Mesodermal cell (in vitro differentiated cells): ENCODE measurements around the gene PRSS57.

Experiments
- H3K27ac ChIP-seq: 2 replicates; pipeline ENCODE4 v1.7.0; 2013; ENCODE audit warnings: mild to moderate bottlenecking, low read depth, low read length, moderate library complexity; ENCODE audit not compliant: severe bottlenecking
- H3K36me3 ChIP-seq: 2 replicates; pipeline ENCODE4 v1.7.1; 2013; ENCODE audit warnings: mild to moderate bottlenecking, low read length, moderate library complexity; ENCODE audit not compliant: control insufficient read depth, insufficient read depth
- H3K4me1 ChIP-seq: one replicate; pipeline ENCODE4 v1.7.1; 2013; ENCODE audit warnings: mild to moderate bottlenecking, low read length; ENCODE audit not compliant: insufficient read depth, control insufficient read depth, poor library complexity, severe bottlenecking
- H3K4me3 ChIP-seq: 2 replicates; pipeline ENCODE4 v1.7.0; 2013; ENCODE audit warnings: low read length, control low read depth, mild to moderate bottlenecking; ENCODE audit not compliant: insufficient read depth, poor library complexity, severe bottlenecking; ENCODE audit errors: extremely low read depth
- H3K9me3 ChIP-seq: 2 replicates; pipeline ENCODE4 v1.7.1; 2013; ENCODE audit warnings: mild to moderate bottlenecking, low read length, moderate library complexity; ENCODE audit not compliant: control insufficient read depth
- WGBS, 2 experiments: methylation state at CpG; one replicate each; pipeline ENCODE4 v1.1.5; 2013; ENCODE audit warnings: missing lambda C conversion rate in 2 of 2; ENCODE audit not compliant: insufficient coverage in 2 of 2; 5-methylcytosine and 5-hydroxymethylcytosine counted together

Gene PRSS57

DNA sequence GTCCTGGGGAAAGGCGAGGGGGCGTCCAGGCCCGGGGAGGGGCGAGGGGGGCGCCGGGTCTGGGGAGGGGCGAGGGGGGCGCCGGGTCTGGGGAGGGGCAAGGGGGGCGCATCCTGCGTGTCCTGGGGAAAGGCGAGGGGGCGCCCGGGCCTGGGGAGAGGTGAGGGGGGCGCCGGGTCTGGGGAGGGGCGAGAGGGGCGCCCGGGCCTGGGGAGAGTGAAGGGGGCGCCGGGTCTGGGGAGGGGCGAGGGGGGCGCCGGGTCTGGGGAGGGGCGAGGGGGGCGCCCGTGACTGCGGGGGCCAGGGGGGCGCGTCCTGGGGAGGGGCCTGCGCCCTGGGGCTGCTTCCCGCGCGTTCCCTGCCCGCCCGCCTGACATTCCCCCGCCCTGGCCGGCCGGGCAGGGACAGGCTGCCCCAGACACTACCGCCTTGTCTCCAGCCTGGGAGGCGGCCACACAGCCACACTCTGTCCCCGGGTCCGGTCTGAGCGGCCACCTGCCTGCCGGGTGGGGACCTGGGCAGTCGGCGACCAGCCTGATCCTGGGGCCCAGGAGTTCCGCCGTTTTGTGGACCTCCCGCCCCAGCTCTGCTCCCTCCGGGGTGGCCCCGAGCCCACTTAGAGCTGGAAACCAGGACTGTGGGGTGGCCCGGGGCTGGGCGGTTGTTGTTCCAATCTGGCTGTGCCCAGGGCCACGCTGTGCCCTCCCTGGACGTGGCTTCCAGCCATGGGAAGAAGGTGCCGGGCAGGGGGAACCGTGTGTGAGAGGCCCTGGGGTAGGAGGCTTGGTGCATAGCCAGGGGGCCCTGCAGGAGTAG, 25.3 kb upstream of the PRSS57 start:
- H3K9me3 ChIP-seq = peaks cover 3% of the 10 kb centered on the region
- 83 to 85% methylated on average over 24 to 30 of the region's 58 CpGs for WGBS, 2 experiments
- no peak overlapping the region for H3K27ac ChIP-seq
- peaks cover 6% of the 10 kb centered on the region for H3K36me3 ChIP-seq
- H3K4me3 ChIP-seq = no peak overlapping the region
- H3K4me1 ChIP-seq = no peaks in the 10 kb centered on the region

DNA sequence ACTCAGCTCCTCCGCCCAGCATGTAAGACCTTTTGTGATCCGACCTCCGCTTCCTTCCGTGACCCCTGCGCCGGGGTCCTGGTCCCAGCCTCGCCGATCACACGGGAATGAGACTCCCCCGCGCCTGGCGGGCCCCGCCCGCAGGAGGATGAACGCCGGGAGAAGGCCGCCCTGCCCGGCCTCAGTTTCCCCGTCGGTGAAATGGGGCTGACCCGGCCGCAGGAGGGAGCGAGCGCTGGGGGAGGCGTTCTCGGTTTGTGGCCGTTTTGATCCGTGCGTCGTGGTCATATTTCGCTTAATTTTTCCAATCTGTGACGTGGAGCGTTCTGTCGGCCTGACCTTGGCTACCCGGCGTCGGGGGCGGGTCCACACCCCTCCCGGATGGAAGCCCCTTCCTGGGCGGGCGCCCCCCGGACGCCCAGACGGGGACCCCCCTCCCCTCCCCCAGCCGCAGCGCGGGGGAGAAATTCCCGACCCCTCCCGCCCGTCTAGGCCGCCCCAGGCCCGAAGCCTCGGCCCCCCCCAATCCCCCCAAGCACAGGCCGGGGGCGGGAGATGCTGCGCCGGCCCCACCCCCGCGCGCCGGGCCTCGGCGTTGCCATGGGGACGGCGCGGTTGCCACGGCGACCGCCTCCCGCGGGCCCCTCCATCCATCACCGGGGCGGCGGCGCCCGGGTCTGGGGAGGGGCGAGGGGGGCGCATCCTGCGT, 24.5 kb upstream of the PRSS57 start:
- H3K27ac ChIP-seq = no peak overlapping the region
- peaks cover 8% of the 10 kb centered on the region for H3K9me3 ChIP-seq
- 94 to 95% methylated on average over 39 to 46 of the region's 79 CpGs for WGBS, 2 experiments
- peaks cover 12% of the 10 kb centered on the region for H3K36me3 ChIP-seq
- no peak overlapping the region for H3K4me3 ChIP-seq
- H3K4me1 ChIP-seq = no peaks in the 10 kb centered on the region

DNA sequence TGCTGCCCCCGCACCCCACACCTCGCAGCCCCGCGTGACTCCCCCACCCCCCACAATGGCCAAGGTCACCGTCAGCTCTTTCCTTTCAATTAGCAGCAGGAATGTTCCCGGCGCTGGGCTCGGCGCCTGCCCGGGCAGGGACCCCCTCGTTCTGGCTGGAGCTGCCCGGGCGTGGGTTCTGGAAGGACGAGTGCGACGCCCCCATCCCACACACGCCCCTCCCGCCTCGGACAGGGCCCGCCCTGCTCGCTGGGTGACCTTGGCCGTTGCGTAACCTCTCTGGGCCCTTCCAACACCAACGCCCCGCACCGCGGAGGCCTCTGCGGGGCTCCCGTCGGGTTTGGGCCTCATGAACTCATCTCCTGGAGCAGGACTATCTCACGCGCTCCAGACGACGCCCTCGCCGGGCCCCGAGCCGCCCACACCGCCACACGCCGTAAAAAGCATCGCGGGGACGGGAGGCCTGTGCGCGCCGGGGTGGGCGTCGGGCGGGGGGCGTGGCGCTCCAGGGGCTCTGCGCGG, 23.8 kb upstream of the PRSS57 start:
- H3K36me3 ChIP-seq = peaks cover 12% of the 10 kb centered on the region
- no peak overlapping the region for H3K4me3 ChIP-seq
- peaks cover 11% of the 10 kb centered on the region for H3K9me3 ChIP-seq
- no peak overlapping the region for H3K27ac ChIP-seq
- no peaks in the 10 kb centered on the region for H3K4me1 ChIP-seq
- 91 to 92% methylated on average over 38 to 50 of the region's 54 CpGs for WGBS, 2 experiments

DNA sequence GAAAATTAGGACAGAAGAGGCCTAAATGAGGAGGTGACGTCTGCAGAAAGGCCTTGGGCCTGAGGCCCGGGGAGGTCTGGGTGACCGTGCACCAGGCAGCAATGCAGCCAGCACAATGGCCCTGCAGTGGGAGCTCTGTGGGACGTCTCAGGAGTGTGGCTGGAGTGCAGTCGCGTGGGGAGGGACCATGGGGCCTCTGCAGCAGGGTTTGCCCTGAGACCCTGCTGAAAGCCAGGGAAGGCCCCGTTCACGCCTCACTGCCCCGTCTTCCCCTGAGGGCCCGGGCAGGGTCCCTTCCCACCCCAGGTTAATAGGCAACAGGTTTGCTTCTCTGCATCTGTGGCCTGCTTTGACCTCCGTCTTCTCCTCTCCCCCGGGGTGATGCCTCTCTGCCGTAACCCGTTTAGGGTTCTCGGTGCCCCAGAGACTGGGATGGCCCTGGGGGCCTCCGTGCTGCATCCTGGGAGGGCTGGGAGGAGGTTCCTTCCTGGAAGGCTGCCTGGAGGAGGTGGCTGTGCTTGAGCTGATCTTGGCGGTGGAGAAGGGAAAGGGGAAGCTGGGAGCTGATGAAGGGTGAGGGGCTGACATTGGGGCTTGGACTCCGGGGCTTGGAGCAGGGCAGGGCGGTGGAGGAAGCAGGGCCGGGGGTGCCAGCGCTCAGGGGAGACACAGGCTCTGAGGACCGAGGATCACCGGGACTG, 23.1 kb upstream of the PRSS57 start:
- H3K36me3 ChIP-seq = peaks cover 12% of the 10 kb centered on the region
- 73 to 76% methylated on average over 17 to 21 of the region's 23 CpGs for WGBS, 2 experiments
- peak overlapping the region; percentile 36 for H3K27ac ChIP-seq
- H3K4me1 ChIP-seq = no peaks in the 10 kb centered on the region
- peaks cover 11% of the 10 kb centered on the region for H3K9me3 ChIP-seq
- H3K4me3 ChIP-seq = no peak overlapping the region

DNA sequence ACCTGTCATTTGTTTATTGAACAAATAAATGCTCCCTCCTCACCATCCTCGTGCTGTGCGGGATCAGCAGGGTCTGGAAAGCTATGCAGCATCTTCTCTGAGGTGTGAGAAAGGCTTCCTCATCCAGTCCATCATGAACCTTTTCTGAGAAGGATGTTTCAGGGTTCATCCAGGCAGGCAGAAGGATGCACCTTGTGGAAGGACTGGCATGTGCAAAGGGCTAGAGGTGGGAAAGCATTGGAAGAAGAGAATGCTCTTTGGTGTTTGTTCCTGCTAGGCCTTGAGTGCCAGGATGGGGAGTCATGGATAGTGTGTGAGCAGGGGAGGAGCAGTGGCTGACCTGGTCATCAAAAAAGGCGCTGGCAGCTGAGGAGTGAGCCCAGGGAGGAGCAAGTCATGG, 20.1 kb upstream of the PRSS57 start:
- 100% methylated on average over 1 to 3 of the region's 3 CpGs for WGBS, 2 experiments
- Histone ChIP-seq H3K27ac (no peak overlapping the region), H3K36me3 (peaks cover 16% of the 10 kb centered on the region), H3K9me3 (peaks cover 11% of the 10 kb centered on the region), H3K4me3 (no peak overlapping the region), H3K4me1 (no peaks in the 10 kb centered on the region)

DNA sequence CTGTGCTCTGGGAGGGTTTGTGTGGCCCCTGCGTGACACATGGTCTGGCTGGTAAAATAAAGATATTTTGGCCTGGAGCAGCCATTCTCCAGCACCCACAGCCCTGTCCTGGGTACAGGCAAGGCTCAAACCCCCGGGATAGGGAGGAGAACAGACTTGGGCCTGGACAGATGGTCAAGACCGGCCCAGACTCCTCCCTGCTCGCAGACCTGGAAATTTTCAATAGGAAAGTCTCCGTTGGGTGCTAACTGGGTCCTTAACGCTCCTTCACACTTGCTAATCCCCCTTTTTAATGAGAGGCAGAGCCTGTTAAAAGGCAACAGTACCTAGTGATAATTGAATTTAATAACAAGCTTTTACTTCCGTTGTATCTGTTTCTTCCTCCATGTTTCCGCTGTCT, 16.0 kb upstream of the PRSS57 start:
- WGBS, 2 experiments = 55 to 70% methylated on average over 6 to 8 of the region's 8 CpGs
- H3K4me3 ChIP-seq = no peak overlapping the region
- H3K27ac ChIP-seq = peak overlapping the region; percentile 8
- peaks cover 12% of the 10 kb centered on the region for H3K36me3 ChIP-seq
- H3K4me1 ChIP-seq = peaks cover 6% of the 10 kb centered on the region
- H3K9me3 ChIP-seq = peaks cover 17% of the 10 kb centered on the region

DNA sequence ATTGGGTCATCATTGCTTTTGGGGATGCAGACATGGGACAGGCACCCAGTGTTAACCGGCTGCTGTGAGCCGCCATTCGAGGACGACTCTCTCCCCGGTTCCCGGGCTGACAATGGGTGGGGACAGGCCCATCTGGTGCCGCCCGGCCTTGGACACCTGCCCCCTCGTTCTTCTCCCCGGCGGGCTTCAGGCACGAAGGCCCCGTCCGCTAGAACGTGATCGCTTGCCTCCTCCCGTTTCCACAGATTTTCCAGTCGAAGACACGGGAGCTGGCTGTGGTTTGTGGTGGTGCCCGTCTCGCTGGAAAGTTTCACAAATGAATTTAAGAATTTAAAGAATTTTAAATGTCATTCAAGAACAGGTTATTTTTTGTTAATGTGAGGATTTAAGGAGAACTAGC, 15.5 kb upstream of the PRSS57 start:
- Histone ChIP-seq H3K9me3 (peaks cover 16% of the 10 kb centered on the region), H3K36me3 (peaks cover 12% of the 10 kb centered on the region), H3K27ac (no peak overlapping the region), H3K4me3 (no peak overlapping the region), H3K4me1 (peaks cover 6% of the 10 kb centered on the region)
- WGBS, 2 experiments = 88% methylated on average over 14 to 17 of the region's 21 CpGs

DNA sequence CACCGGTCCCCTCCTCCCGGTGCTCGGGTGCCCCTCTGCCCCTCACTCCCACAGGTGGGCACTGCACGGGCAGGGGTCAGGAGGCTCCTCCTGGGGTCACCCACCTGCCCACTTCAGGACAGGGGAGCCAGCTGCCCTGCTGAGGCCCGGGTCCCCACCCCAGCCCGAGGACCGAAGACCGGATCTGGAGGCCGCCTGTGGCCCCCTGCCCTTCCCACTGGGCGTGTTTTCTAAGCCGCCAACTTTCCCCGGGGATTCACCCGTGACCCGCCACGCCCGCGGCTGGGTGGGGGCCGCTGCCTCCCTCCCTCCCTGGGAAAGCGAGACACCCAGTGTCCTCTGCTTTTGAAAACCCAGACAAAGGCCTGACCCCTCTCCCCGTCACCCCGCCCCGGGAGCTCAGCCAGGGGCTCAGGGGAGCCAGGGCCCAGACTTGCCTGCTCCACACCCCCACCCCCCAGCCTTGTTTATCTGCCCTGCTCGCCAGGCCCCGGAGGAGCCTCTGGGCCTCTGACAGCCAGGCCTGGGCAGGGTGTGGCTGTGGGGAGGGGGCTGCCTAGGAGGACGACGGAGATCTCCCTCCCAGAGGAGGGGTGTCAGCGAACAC, 14.8 kb upstream of the PRSS57 start:
- WGBS, 2 experiments = 71 to 76% methylated on average over 14 to 22 of the region's 27 CpGs
- Histone ChIP-seq H3K4me1 (peaks cover 6% of the 10 kb centered on the region), H3K4me3 (peak overlapping the region; percentile 66), H3K36me3 (peaks cover 5% of the 10 kb centered on the region), H3K9me3 (peaks cover 9% of the 10 kb centered on the region), H3K27ac (no peak overlapping the region)

DNA sequence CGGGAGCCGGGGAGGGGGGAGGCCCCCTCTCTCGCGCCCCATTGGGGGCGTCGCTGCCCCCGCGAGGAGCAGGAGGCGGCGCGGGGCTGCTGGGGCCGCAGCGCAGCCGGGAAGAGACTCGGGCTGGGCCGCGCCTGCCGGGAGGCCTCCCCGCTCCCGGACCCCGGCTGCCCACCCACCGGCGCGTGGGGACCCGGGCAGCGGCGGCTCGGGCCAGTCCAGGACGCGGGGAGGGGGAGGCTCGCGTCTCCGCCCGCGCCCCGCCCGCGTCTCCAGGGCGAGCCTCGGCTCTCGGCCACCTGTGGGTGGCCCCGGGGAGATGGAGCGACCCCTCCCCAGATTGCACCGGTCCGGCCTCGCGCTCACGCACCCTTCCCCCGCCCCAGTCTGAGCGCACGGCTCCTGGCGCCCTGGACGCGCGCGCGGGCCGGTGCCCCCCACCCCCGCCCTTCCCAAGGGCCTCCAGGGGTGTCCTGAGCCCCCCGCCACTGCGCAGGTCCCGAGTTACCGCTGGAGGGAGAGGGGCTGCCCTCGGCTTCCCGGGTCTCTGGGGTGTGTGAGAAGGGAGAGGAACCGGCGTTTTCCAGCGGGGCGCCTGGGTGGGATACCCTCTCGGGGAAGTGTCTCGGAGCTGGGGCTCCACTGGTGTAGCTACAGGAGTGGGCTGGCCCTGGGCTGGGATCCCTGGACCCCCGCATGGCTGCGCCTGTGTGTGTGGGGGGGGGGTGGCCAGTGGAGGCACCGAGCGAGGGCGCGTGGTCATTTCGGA, 14.1 kb upstream of the PRSS57 start:
- Histone ChIP-seq H3K27ac (no peak overlapping the region), H3K4me3 (peak overlapping the region; percentile 66), H3K9me3 (peaks cover 6% of the 10 kb centered on the region), H3K36me3 (peaks cover 4% of the 10 kb centered on the region), H3K4me1 (peaks cover 6% of the 10 kb centered on the region)
- WGBS, 2 experiments = 1 to 17% methylated on average over 33 to 36 of the region's 78 CpGs
